Measurements from ENCODE around the gene COL24A1. TPM values are rescaled to one million over a fixed set of nuclear protein-coding genes. Genes with fewer than 3 reads are reported as not detected.

COL24A1 gene
- total and polyA plus RNA-seq, 2 of the 8 experiments (the other 6 are each of a cell fraction or from before 2014, with no cell fraction given): 0.23 to 1.1 TPM

- H3K79me1 ChIP-seq (ENCODE audit: low read depth, low read length): no peaks in the 10 kb centered on the region
- CTCF ChIA-PET (ENCODE audit: partially characterized antibody): no interaction called here
- no peak overlapping the region for H3K9ac ChIP-seq (replicated peaks in 1 of 4; ENCODE audit: extremely low read depth in 1 of 4, low read depth in 3 of 4, low read length in 3 of 4)
- no peaks in the 10 kb centered on the region for H3K79me2 ChIP-seq (ENCODE audit: control insufficient read depth in 1 of 2, insufficient read depth in 2 of 2, low read length in 2 of 2)
- H3K27me3 ChIP-seq (replicated peaks in 1 of 4; ENCODE audit: control insufficient read depth in 3 of 4, extremely low read depth in 1 of 4, insufficient read depth in 3 of 4, low read length in 3 of 4): no peaks in the 10 kb centered on the region
- no peak overlapping the region for H4K91ac ChIP-seq (replicated peaks; ENCODE audit: insufficient read length, low read length)
- no peak overlapping the region for H4K5ac ChIP-seq (ENCODE audit: insufficient read length, low read depth, low read length)
- no peak overlapping the region for H2AFZ ChIP-seq (ENCODE audit: low read length)
- DNase-seq (ENCODE audit: low read depth in 1 of 2, low spot score in 2 of 2): no peak
- H3K27ac ChIP-seq (ENCODE audit: low read depth, low read length): no peak overlapping the region
- no peak overlapping the region for H2BK15ac ChIP-seq (ENCODE audit: low read length)
- no peak overlapping the region for H2BK20ac ChIP-seq (ENCODE audit: low read length)
- no peaks in the 10 kb centered on the region for H3K4me1 ChIP-seq (replicated peaks in 1 of 4; ENCODE audit: control insufficient read depth in 3 of 4, insufficient read depth in 4 of 4, low read length in 3 of 4)
- no peak overlapping the region for H3K23ac ChIP-seq (ENCODE audit: insufficient read length)
- no peak overlapping the region for H2BK12ac ChIP-seq (ENCODE audit: low read depth, low read length)
- H3K23me2 ChIP-seq (ENCODE audit: low read depth, low read length): no peaks in the 10 kb centered on the region
- H3K36me3 ChIP-seq (ENCODE audit: control insufficient read depth in 2 of 4, insufficient read depth in 4 of 4, low read length in 3 of 4): no peaks in the 10 kb centered on the region
- H3K9me3 ChIP-seq (ENCODE audit: insufficient read depth in 2 of 2, low read depth in 1 of 2, low read length in 1 of 2): no peaks in the 10 kb centered on the region
- WGBS, 2 experiments (ENCODE audit: extremely low coverage in 1 of 2, insufficient coverage in 1 of 2, insufficient read length in 1 of 2, insufficient replicate concordance in 2 of 2, low coverage in 1 of 2, low lambda C conversion rate in 2 of 2, missing lambda C conversion rate in 1 of 2): 91% methylated on average over 2 of the region's 2 CpGs; no CpG with 5 or more reads in 1 of the 2 experiments
- no peak overlapping the region for H2BK120ac ChIP-seq (replicated peaks; ENCODE audit: low read depth, low read length)
- no peak overlapping the region for H3K14ac ChIP-seq (ENCODE audit: insufficient read length)
- POLR2A ChIA-PET (ENCODE audit: partially characterized antibody): no interaction called here
- no peak overlapping the region for H3K4me2 ChIP-seq (ENCODE audit: insufficient read depth in 1 of 2, low read depth in 2 of 2, low read length in 2 of 2)
- no peak overlapping the region for H2BK5ac ChIP-seq (ENCODE audit: low read depth, low read length)
- no peak for FAIRE-seq
- no peak overlapping the region for H3K4me3 ChIP-seq (ENCODE audit: extremely low read depth in 1 of 4, insufficient read depth in 2 of 4, low read depth in 3 of 4, low read length in 4 of 4)
- no peak overlapping the region for H3K4ac ChIP-seq (replicated peaks; ENCODE audit: insufficient read length, low read depth, low read length)
- no peak overlapping the region for H3K18ac ChIP-seq (ENCODE audit: extremely low read depth, low read length)
- no peak overlapping the region for H3K56ac ChIP-seq (replicated peaks; ENCODE audit: insufficient read length, low read depth, low read length)
- no peaks in the 10 kb centered on the region for H4K20me1 ChIP-seq (replicated peaks in 1 of 2; ENCODE audit: control insufficient read depth in 1 of 2, insufficient read depth in 2 of 2, low read length in 2 of 2)
- H4K8ac ChIP-seq (ENCODE audit: extremely low read depth, insufficient read depth, low read length): no peak overlapping the region
- no peak overlapping the region for H2AK5ac ChIP-seq (ENCODE audit: low read depth, low read length)
- no peak for TF ChIP-seq NANOG (IDR thresholded peaks at IDR 0.05; ENCODE audit: insufficient read depth, low read depth, low read length, poor library complexity, severe bottlenecking)
Measured at GRCh38 chr1:85957760-85958159, 198.8 kb downstream of the COL24A1 start.

Data from H1 (cell line).